Activated CD4-positive, alpha-beta T cell treated with anti-CD3 and anti-CD28 coated beads, Interleukin-2, amount 10 ng/mL, durations not matched to agents 7 days and 5 days (primary cell): ENCODE measurements around the gene MARCKSL1. TPM values are rescaled to one million over a fixed set of nuclear protein-coding genes. Genes with fewer than 3 reads are reported as not detected.

Experiments
- CTCF ChIA-PET: fragments of 350-600 bp; sonication (Branson Sonifier 250); formaldehyde crosslinking; loops from one replicate; lab custom pipeline; 2021; ENCODE audit warnings: antibody characterized with exemption; lab: Charles Lee
- POLR2A ChIA-PET: fragments of 350-600 bp; sonication (Branson Sonifier 250); formaldehyde crosslinking; loops from one replicate; lab custom pipeline; 2021; ENCODE audit warnings: antibody characterized with exemption; lab: Charles Lee
- DNase-seq: peaks from one replicate; pipeline ENCODE4 v3.0.0-alpha.2; 2020
- H3K27ac Mint-ChIP-seq: one replicate; pipeline ENCODE4 v1.8.0; 2021; ENCODE audit warnings: mild to moderate bottlenecking, moderate library complexity, mixed read lengths
- H3K27me3 Mint-ChIP-seq: one replicate; pipeline ENCODE4 v1.8.0; 2021; ENCODE audit warnings: mixed read lengths
- H3K36me3 Mint-ChIP-seq: one replicate; pipeline ENCODE4 v1.8.0; 2021; ENCODE audit warnings: low read depth, mixed read lengths
- H3K4me1 Mint-ChIP-seq: one replicate; pipeline ENCODE4 v1.8.0; 2021; ENCODE audit warnings: mixed read lengths
- H3K4me3 Mint-ChIP-seq: one replicate; pipeline ENCODE4 v1.8.0; 2021; ENCODE audit warnings: mild to moderate bottlenecking, moderate library complexity, mixed read lengths
- H3K9me3 Mint-ChIP-seq: one replicate; pipeline ENCODE4 v1.8.0; 2021; ENCODE audit warnings: mixed read lengths
- total RNA-seq, 2 experiments: library from RNA; stranded (reverse); gene quantifications; one replicate each; pipeline ENCODE4 v1.2.3, GENCODE V29; 2021

Gene MARCKSL1
- total RNA-seq = 10 to 100 TPM; 31.0 to 31.6 TPM

GRCh38 chr1:32335790-32336590 is at the start of gene MARCKSL1:
TSS of gene MARCKSL1 (minus strand) at chr1:32336233. CDS start at chr1:32336033, 200 bp downstream.
- H3K36me3 Mint-ChIP-seq = peaks cover 33% of the 10 kb centered on the region
- CTCF ChIA-PET = interaction anchor here (0.5 to 1.8 kb wide), 8 partner anchors 9 to 154 kb away, joined by 3 to 6 read pairs (median 4); no protein-coding TSS in a partner anchor
- POLR2A ChIA-PET = interaction anchor here (0.5 to 1.4 kb wide), 9 partner anchors 9 to 120 kb away, joined by 3 to 6 read pairs (median 4); no protein-coding TSS in a partner anchor
- H3K27ac Mint-ChIP-seq = no peak within 1 kb of the TSS
- no peaks in the 10 kb centered on the region for H3K9me3 Mint-ChIP-seq
- H3K4me3 Mint-ChIP-seq = peak within 1 kb of the TSS; percentile 82
- peaks cover 48% of the 10 kb centered on the region for H3K4me1 Mint-ChIP-seq
- no peaks in the 10 kb centered on the region for H3K27me3 Mint-ChIP-seq
- peak; percentile 82 for DNase-seq

- no peak for DNase-seq
- peaks cover 34% of the 10 kb centered on the region for H3K36me3 Mint-ChIP-seq
- ChIA-PET CTCF (interaction anchor here (1.4 to 1.7 kb wide), 2 partner anchors 8 to 29 kb away, joined by 5 read pairs; no protein-coding TSS in a partner anchor), POLR2A (no interaction called here)
- no peaks in the 10 kb centered on the region for H3K27me3 Mint-ChIP-seq
- no peak overlapping the region for H3K4me3 Mint-ChIP-seq
- no peaks in the 10 kb centered on the region for H3K9me3 Mint-ChIP-seq
- H3K27ac Mint-ChIP-seq = no peak overlapping the region
- H3K4me1 Mint-ChIP-seq = no peaks in the 10 kb centered on the region
Observed at GRCh38 chr1:32380057-32380456, 44.0 kb upstream of the MARCKSL1 start.

GRCh38 chr1:32377541-32378220 is 41.6 kb upstream of the MARCKSL1 start:
- Mint-ChIP-seq H3K27ac (peak overlapping the region; percentile 71), H3K4me1 (peaks cover 7% of the 10 kb centered on the region), H3K27me3 (no peaks in the 10 kb centered on the region), H3K36me3 (peaks cover 40% of the 10 kb centered on the region), H3K4me3 (no peak overlapping the region), H3K9me3 (no peaks in the 10 kb centered on the region)
- CTCF ChIA-PET = interaction anchor here (0.6 to 1.0 kb wide), 2 partner anchors 23 to 34 kb away, joined by 3 to 4 read pairs; no protein-coding TSS in a partner anchor
- DNase-seq = no peak
- POLR2A ChIA-PET = no interaction called here

- Mint-ChIP-seq H3K27ac (no peak overlapping the region), H3K36me3 (peaks cover 48% of the 10 kb centered on the region), H3K4me3 (no peak overlapping the region), H3K27me3 (no peaks in the 10 kb centered on the region), H3K4me1 (peaks cover 20% of the 10 kb centered on the region), H3K9me3 (no peaks in the 10 kb centered on the region)
- ChIA-PET POLR2A (no interaction called here), CTCF (interaction anchor here (0.9 to 1.1 kb wide), 2 partner anchors 15 to 18 kb away, joined by 3 read pairs; partner anchors contain the start of gene BSDC1)
- DNase-seq = no peak
Observed at GRCh38 chr1:32376199-32376598, 40.2 kb upstream of the MARCKSL1 start.

GRCh38 chr1:32373996-32374592 is 38.1 kb upstream of the MARCKSL1 start:
- ChIA-PET CTCF (no interaction called here), POLR2A (no interaction called here)
- Mint-ChIP-seq H3K4me1 (peaks cover 20% of the 10 kb centered on the region), H3K36me3 (peaks cover 42% of the 10 kb centered on the region), H3K27ac (no peak overlapping the region), H3K4me3 (no peak overlapping the region), H3K9me3 (no peaks in the 10 kb centered on the region), H3K27me3 (no peaks in the 10 kb centered on the region)
- no peak for DNase-seq

- ChIA-PET CTCF (interaction anchor here (0.7 to 1.7 kb wide), 14 partner anchors 8 to 192 kb away, joined by 3 to 11 read pairs (median 4); partner anchors contain the start of genes FAM229A, TSSK3 and TXLNA), POLR2A (no interaction called here)
- Mint-ChIP-seq H3K27me3 (no peaks in the 10 kb centered on the region), H3K36me3 (peaks cover 30% of the 10 kb centered on the region), H3K27ac (peak overlapping the region; percentile 67), H3K9me3 (no peaks in the 10 kb centered on the region), H3K4me1 (peaks cover 20% of the 10 kb centered on the region), H3K4me3 (no peak overlapping the region)
- DNase-seq = peak; percentile 69
Observed at GRCh38 chr1:32372149-32372756, 36.2 kb upstream of the MARCKSL1 start.

GRCh38 chr1:32367912-32368635 is 32.0 kb upstream of the MARCKSL1 start:
- Mint-ChIP-seq H3K4me3 (no peak overlapping the region), H3K4me1 (peaks cover 17% of the 10 kb centered on the region), H3K9me3 (no peaks in the 10 kb centered on the region), H3K27me3 (no peaks in the 10 kb centered on the region), H3K36me3 (peaks cover 32% of the 10 kb centered on the region), H3K27ac (no peak overlapping the region)
- ChIA-PET CTCF (interaction anchor here (1.5 kb wide), 1 partner anchor 31 kb away, joined by 4 read pairs; no protein-coding TSS in a partner anchor), POLR2A (no interaction called here)
- DNase-seq = no peak

- DNase-seq = no peak
- Mint-ChIP-seq H3K4me3 (no peak overlapping the region), H3K4me1 (peaks cover 7% of the 10 kb centered on the region), H3K27me3 (peaks cover 7% of the 10 kb centered on the region), H3K9me3 (no peaks in the 10 kb centered on the region), H3K27ac (no peak overlapping the region), H3K36me3 (peaks cover 32% of the 10 kb centered on the region)
- CTCF ChIA-PET = no interaction called here
- POLR2A ChIA-PET = no interaction called here
Observed at GRCh38 chr1:32365445-32365844, 29.4 kb upstream of the MARCKSL1 start.

- H3K27ac Mint-ChIP-seq = no peak overlapping the region
- H3K9me3 Mint-ChIP-seq = no peaks in the 10 kb centered on the region
- peaks cover 10% of the 10 kb centered on the region for H3K4me1 Mint-ChIP-seq
- POLR2A ChIA-PET = no interaction called here
- peaks cover 33% of the 10 kb centered on the region for H3K36me3 Mint-ChIP-seq
- no peak overlapping the region for H3K4me3 Mint-ChIP-seq
- H3K27me3 Mint-ChIP-seq = peaks cover 7% of the 10 kb centered on the region
- DNase-seq = no peak
- CTCF ChIA-PET = interaction anchor here (0.9 kb wide), 1 partner anchor 12 kb away, joined by 3 read pairs; no protein-coding TSS in a partner anchor
Observed at GRCh38 chr1:32364836-32365235, 28.8 kb upstream of the MARCKSL1 start.

GRCh38 chr1:32363713-32364112 is 27.7 kb upstream of the MARCKSL1 start:
- H3K4me1 Mint-ChIP-seq = peaks cover 15% of the 10 kb centered on the region
- H3K36me3 Mint-ChIP-seq = peaks cover 32% of the 10 kb centered on the region
- no peaks in the 10 kb centered on the region for H3K9me3 Mint-ChIP-seq
- no peak for DNase-seq
- POLR2A ChIA-PET = no interaction called here
- CTCF ChIA-PET = interaction anchor here (1.1 to 1.9 kb wide), 2 partner anchors 9 to 115 kb away, joined by 4 to 5 read pairs; no protein-coding TSS in a partner anchor
- H3K27me3 Mint-ChIP-seq = peaks cover 7% of the 10 kb centered on the region
- no peak overlapping the region for H3K27ac Mint-ChIP-seq
- no peak overlapping the region for H3K4me3 Mint-ChIP-seq

- Mint-ChIP-seq H3K36me3 (peaks cover 32% of the 10 kb centered on the region), H3K9me3 (no peaks in the 10 kb centered on the region), H3K27me3 (peaks cover 7% of the 10 kb centered on the region), H3K4me3 (peak within 1 kb of the TSS; percentile 24), H3K27ac (no peak within 1 kb of the TSS), H3K4me1 (peaks cover 15% of the 10 kb centered on the region)
- POLR2A ChIA-PET = no interaction called here
- DNase-seq = no peak
- CTCF ChIA-PET = interaction anchor here (1.1 to 2.9 kb wide), 3 partner anchors 9 to 114 kb away, joined by 4 to 7 read pairs (median 4); no protein-coding TSS in a partner anchor
Observed at GRCh38 chr1:32362474-32363313, 26.7 kb upstream of the MARCKSL1 start, which contains the start of the genes FAM229A and TSSK3. TSS of gene FAM229A (minus strand) at chr1:32362485. CDS start at chr1:32362091, 394 bp downstream. TSS of gene TSSK3 (plus strand) at chr1:32362539. CDS start at chr1:32362702, 163 bp downstream.
